GM12892 (cell line): ENCODE measurements around the gene STX19.

Experiments
- POLR2A ChIP-seq: IDR thresholded peaks from 2 replicates; pipeline ENCODE4 v1.6.1; 2011; ENCODE audit warnings: low read depth, low read length, control low read depth
- POLR2AphosphoS5 ChIP-seq: IDR thresholded peaks from 2 replicates; pipeline ENCODE4 v1.6.1; 2011; ENCODE audit warnings: low read depth, low read length, control low read depth

DNA sequence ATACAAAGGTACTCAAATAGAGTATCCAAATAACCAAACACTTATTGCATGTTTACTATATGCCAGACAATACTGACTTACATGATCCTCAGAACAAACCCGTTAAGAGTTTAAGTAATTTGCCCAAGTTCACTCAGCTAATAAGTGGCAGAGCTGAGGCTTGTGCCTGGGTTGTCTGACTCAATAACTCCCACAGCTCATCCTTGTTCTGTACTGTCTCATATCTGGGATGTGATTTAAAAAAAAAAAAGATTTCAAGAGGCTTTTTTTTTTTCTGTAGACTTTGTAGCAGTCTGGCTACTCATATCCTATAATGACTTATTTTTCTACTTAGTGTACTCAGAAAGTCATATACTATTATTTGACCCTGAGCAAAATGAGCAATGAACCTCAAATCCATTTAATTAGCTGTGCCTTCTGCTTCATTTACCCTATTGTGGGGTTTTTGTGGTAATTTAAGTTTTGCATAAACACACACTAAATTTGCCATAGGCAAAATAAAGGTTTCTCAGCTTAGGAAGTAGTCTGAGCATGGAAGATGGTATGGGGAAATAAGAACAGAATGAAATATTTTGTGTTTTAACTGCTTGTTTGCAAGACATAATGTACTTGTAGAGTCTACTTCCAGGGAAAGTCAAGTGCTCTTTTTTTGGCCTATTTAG, 37.6 kb upstream of the STX19 start:
- no peak for TF ChIP-seq POLR2AphosphoS5
- TF ChIP-seq POLR2A = no peak
